IPS-18a (cell line): ENCODE measurements around the gene ZBTB18.
A peak's percentile ranks its signal among the peaks of the same experiment; 100 is the strongest.
"Not testable (repeated sequence)": the region's sequence is repeated elsewhere in the genome, so short reads cannot be mapped to it uniquely, and the experiment has no call there.

ENCODE experiments used
- H3K27ac ChIP-seq: one replicate; pipeline ENCODE4 v1.5.1; 2013; ENCODE audit warnings: low read length
- H3K27me3 ChIP-seq: one replicate; pipeline ENCODE4 v1.6.1; 2013; ENCODE audit warnings: mild to moderate bottlenecking, low read length; ENCODE audit not compliant: control insufficient read depth, insufficient read depth
- H3K36me3 ChIP-seq: one replicate; pipeline ENCODE4 v1.6.1; 2013; ENCODE audit warnings: low read depth, low read length; ENCODE audit not compliant: control insufficient read depth
- H3K4me1 ChIP-seq: one replicate; pipeline ENCODE4 v1.6.1; 2013; ENCODE audit warnings: low read depth, low read length; ENCODE audit not compliant: control insufficient read depth
- H3K4me3 ChIP-seq: one replicate; pipeline ENCODE4 v1.5.1; 2013; ENCODE audit warnings: low read length
- H3K9ac ChIP-seq: one replicate; pipeline ENCODE4 v1.6.1; 2013; ENCODE audit warnings: mild to moderate bottlenecking, low read length, moderate library complexity
- H3K9me3 ChIP-seq: one replicate; pipeline ENCODE4 v1.6.1; 2013; ENCODE audit warnings: low read depth, low read length; ENCODE audit not compliant: control insufficient read depth

Gene ZBTB18

DNA sequence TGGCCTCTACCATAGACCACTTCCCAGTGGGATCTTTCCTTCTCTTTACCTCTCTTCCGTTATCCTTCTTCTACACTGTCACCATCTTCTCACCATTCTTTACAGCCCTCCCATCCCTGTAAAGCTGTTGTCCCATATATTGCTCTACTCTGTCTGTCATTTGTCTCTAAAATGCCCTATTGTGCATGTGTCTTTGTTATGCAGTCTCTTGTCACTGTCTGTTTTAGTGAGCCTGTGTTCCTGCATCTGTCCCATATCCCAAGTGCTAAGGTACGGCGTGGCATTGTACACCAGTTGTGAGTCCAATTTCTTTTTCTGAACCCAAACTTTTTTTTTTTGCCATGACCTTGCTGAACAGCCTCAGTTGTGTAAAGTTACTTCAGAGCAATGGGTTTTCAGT is 8.8 kb upstream of the ZBTB18 start:
- Histone ChIP-seq H3K9ac (no peak overlapping the region), H3K4me3 (no peak overlapping the region), H3K4me1 (peaks cover 5% of the 10 kb centered on the region), H3K27ac (no peak overlapping the region), H3K36me3 (no peaks in the 10 kb centered on the region), H3K27me3 (peaks cover 10% of the 10 kb centered on the region), H3K9me3 (no peaks in the 10 kb centered on the region)

DNA sequence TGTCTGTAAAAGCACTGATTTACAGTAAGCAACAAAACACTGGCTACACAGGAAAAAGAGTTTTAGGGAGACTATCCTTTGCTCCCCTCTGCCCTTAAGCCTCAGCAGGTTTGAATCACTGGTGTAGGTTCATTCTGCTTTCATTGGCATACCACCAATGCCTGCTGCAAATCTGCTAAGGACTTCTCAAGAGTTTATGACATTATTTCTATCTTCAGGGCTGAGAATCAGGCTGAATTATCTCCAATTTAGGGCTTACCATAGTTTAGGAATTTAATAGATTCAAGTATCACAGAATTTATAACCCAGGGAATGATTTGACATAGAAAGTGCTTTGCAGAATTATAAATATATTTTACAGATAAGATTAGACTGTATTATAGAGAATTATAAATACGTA is 6.7 kb upstream of the ZBTB18 start:
- Histone ChIP-seq H3K27me3 (peaks cover 10% of the 10 kb centered on the region), H3K9ac (no peak overlapping the region), H3K9me3 (no peaks in the 10 kb centered on the region), H3K27ac (no peak overlapping the region), H3K4me3 (no peak overlapping the region), H3K36me3 (no peaks in the 10 kb centered on the region), H3K4me1 (peaks cover 5% of the 10 kb centered on the region)

DNA sequence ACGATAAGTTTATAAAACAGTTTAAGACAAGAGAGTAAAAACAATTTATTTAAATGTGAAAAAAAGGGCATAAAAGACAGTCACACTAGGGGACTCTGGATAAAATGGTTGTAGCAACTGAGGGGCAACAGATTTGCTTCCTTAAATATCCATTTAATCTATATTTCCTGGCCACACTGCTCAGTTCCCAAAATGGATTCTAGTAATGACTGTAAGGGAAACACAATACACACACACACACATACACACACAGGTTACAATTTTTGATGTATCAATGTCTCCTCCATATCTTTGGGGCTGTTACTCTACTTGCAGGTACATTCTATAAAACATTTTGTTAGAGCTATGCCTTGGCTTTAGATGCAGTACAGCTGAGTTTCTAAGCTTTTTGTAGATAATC is 4.8 kb upstream of the ZBTB18 start:
- Histone ChIP-seq H3K27me3 (peaks cover 26% of the 10 kb centered on the region), H3K4me1 (peaks cover 16% of the 10 kb centered on the region)
- H3K27ac ChIP-seq, H3K36me3 ChIP-seq, H3K9me3 ChIP-seq, H3K9ac ChIP-seq, H3K4me3 ChIP-seq: not testable (repeated sequence)

- peak overlapping the region; percentile 57 for H3K9ac ChIP-seq
These were observed 4.0 kb upstream of the ZBTB18 start for GRCh38 chr1:244046907-244047611.

DNA sequence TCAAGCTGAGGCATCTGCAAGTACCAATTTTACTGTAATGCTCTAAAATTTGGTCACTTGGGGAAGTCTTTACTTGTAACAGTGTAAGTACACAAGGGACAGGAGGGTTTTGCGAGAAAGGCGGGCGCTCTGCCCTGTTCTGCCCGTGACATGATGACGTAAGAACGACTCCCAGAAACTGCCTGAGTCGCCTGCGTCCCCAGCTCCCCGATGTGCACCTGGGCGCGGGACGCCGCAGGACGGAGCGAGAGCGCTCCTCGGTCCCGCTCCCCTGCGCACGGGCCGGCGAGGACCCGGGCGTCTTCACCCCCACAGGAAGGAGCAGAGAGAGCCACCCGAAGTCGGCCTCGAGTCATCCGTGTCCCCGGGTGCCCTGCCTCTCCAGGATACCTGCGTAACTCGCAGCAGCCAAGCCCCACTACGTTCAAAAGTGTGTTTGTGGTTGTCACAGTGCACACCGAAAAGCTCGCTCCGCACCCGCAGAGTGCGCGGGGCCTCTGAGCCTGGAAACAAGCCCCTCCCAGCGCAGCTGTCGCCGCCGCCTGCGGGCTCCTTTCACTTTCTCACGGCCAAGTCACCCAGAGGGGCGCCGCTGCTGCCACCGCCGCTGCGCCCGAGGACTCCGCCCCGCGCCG is 3.3 kb upstream of the ZBTB18 start:
- Histone ChIP-seq H3K36me3 (no peaks in the 10 kb centered on the region), H3K9ac (peak overlapping the region; percentile 57), H3K9me3 (no peaks in the 10 kb centered on the region), H3K27me3 (peaks cover 26% of the 10 kb centered on the region), H3K4me1 (peaks cover 30% of the 10 kb centered on the region), H3K4me3 (peak overlapping the region; percentile 82), H3K27ac (no peak overlapping the region)

More at GRCh38 chr1:244046907-244047611, 4.0 kb upstream of the ZBTB18 start:
- Histone ChIP-seq H3K27me3 (peaks cover 26% of the 10 kb centered on the region), H3K36me3 (no peaks in the 10 kb centered on the region), H3K9me3 (no peaks in the 10 kb centered on the region), H3K4me3 (peak overlapping the region; percentile 82), H3K4me1 (peaks cover 24% of the 10 kb centered on the region), H3K27ac (no peak overlapping the region)

DNA sequence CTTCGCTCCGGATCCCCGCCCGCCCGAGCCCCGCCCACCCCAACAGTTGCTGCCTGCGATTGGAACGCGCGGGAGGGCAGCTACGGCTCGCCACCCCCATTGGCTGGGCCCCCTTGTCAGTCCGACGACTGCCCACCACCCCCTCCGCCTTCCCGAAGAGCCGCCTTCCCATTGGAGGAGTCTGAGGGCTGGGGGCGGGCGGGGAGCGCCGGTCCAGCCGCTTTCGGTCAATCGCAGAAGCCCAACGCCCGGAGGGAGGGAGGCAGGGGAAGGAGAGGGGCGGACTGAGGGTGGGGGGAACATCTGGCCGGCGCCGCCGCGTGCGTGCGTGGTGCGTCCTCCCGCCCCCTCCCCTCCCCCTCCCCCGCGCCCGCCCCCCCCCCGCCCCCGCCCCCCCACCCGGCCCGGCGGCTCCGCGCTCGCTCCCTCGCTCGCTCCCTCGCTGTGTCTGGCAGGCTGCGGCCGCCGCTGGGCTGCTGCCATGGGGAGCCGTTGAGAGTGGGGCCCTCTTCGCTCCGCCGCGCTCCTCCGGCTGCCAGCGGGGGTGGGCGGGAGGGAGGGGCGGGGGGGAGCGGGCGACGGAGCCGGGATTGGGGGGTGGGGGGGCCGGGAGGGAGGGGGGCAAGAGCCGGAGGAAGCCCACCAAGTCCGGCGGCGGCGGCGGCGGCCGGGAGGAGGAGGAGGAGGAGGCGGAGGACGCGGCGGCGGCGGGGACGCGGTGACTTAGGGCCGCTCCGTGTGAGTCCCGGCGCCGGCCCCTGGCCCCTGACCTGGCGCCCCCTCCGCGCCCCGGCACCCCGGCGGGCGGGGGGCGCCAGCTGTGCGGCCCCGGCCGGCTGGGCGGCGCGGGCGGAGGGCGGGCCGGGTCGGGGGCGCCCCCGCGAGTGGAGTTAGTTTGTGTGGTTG is 2.6 kb upstream of the ZBTB18 start:
- Histone ChIP-seq H3K36me3 (no peaks in the 10 kb centered on the region), H3K4me1 (peaks cover 30% of the 10 kb centered on the region), H3K27ac (no peak overlapping the region), H3K9me3 (no peaks in the 10 kb centered on the region), H3K9ac (no peak overlapping the region), H3K4me3 (peak overlapping the region; percentile 82), H3K27me3 (peaks cover 26% of the 10 kb centered on the region)

GRCh38 chr1:244049162-244050013 is 1.7 kb upstream of the ZBTB18 start:
- peaks cover 6% of the 10 kb centered on the region for H3K36me3 ChIP-seq
- H3K4me3 ChIP-seq: peak overlapping the region; percentile 77
- H3K27ac ChIP-seq: no peak overlapping the region
- H3K9me3 ChIP-seq: no peaks in the 10 kb centered on the region
- peaks cover 30% of the 10 kb centered on the region for H3K4me1 ChIP-seq
- H3K9ac ChIP-seq: peak overlapping the region; percentile 60
- H3K27me3 ChIP-seq: peaks cover 26% of the 10 kb centered on the region

DNA sequence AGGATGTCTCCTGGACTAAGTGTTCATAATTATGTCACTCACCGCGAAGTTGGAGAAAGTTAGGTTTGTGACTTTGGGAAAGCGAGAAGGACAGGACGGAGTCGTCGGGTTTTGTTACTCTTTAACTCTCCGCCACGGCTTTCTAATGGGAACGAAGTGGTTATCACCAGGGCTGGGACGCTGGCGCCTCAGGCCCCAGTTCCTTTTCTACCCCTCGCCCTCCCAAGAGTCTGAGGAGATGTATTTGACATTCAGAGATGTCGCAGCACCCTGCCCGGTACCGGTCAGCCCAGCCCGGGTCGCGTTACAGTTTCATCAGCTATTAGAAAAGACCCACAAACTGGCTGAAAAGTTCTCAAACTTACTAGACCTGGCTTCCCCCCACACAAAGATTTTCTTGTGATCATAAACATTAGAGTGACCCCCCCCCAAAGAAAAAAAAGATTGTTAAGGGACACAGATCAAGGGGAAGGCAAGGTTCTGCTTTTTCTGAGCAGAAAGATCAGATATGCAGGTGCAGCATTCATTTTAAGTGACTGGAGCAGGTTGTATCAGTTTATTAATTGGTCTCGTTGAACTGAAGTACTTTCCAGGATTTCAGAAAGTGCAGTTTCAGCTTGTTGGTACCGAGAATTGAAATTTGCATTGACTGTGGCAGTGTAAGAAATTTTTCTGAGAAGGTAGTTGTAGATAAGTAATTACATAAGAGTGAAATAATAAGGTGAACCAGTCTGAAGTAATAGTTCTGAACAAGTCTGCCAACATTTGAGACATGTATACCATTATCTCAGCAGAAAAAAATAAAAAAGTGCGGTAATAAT is 859 bp upstream of the ZBTB18 start:
- no peaks in the 10 kb centered on the region for H3K9me3 ChIP-seq
- peaks cover 13% of the 10 kb centered on the region for H3K36me3 ChIP-seq
- peaks cover 26% of the 10 kb centered on the region for H3K27me3 ChIP-seq
- H3K4me1 ChIP-seq: peaks cover 30% of the 10 kb centered on the region
- H3K9ac ChIP-seq: peak overlapping the region; percentile 60
- no peak overlapping the region for H3K27ac ChIP-seq
- H3K4me3 ChIP-seq: peak overlapping the region; percentile 77

DNA sequence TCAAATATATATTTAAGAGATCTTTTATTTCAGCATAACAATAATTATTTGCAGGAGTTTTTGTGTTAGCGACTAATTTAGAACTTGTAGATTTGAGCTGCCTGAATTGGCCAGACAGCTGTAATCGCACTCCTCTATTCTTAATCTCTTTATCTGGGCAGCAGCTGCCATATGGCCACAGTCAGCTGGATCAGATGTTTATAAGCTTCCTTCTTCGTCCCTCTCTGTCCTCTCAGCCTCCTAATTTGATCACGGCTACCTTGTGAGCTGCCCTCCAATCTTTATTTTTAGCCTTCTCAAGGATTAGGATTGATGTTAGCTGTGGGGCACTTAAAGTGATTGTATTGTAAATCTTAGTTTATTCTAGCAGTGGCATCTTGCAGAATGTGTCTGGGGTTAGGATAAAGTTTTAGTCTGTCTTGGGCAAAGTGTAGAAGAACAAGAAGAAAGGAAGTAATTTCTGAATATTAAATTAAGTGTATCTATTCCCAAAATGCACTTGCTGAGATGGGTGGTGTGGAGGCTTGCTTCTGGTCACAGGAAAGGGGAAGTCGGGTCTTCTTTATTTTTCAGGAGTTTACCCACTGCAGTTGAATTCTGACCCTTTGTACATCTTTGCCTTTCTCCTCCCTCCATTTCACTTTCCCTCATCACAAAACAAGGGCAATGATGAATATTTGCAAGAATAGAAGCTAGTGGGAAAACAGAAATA is 1.1 kb downstream of the ZBTB18 start:
- Histone ChIP-seq H3K27me3 (peaks cover 17% of the 10 kb centered on the region), H3K9ac (no peak overlapping the region), H3K4me3 (peak overlapping the region; percentile 77), H3K9me3 (no peaks in the 10 kb centered on the region), H3K36me3 (peaks cover 13% of the 10 kb centered on the region), H3K4me1 (peaks cover 25% of the 10 kb centered on the region), H3K27ac (no peak overlapping the region)

- Histone ChIP-seq H3K36me3 (peaks cover 13% of the 10 kb centered on the region), H3K4me1 (peaks cover 24% of the 10 kb centered on the region), H3K4me3 (no peak overlapping the region), H3K27ac (no peak overlapping the region), H3K9ac (no peak overlapping the region), H3K9me3 (no peaks in the 10 kb centered on the region), H3K27me3 (peaks cover 16% of the 10 kb centered on the region)
These were observed 1.7 kb downstream of the ZBTB18 start for GRCh38 chr1:244052728-244053312.
